ELR (cell line): ENCODE data around the gene CHAMP1.

ENCODE experiments used
- DNase-seq: peaks from one replicate; pipeline ENCODE4 v3.0.0-alpha.2; 2015; ENCODE audit warnings: low read depth

Gene CHAMP1, protein sequence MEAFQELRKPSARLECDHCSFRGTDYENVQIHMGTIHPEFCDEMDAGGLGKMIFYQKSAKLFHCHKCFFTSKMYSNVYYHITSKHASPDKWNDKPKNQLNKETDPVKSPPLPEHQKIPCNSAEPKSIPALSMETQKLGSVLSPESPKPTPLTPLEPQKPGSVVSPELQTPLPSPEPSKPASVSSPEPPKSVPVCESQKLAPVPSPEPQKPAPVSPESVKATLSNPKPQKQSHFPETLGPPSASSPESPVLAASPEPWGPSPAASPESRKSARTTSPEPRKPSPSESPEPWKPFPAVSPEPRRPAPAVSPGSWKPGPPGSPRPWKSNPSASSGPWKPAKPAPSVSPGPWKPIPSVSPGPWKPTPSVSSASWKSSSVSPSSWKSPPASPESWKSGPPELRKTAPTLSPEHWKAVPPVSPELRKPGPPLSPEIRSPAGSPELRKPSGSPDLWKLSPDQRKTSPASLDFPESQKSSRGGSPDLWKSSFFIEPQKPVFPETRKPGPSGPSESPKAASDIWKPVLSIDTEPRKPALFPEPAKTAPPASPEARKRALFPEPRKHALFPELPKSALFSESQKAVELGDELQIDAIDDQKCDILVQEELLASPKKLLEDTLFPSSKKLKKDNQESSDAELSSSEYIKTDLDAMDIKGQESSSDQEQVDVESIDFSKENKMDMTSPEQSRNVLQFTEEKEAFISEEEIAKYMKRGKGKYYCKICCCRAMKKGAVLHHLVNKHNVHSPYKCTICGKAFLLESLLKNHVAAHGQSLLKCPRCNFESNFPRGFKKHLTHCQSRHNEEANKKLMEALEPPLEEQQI

GRCh38 chr13:114314074-114314912 lies at the start of gene CHAMP1:
CHAMP1 (plus strand) TSS chr13:114314503; CDS start chr13:114323843, 9,340 bp downstream.
- DNase-seq = peak; percentile 97

DNA sequence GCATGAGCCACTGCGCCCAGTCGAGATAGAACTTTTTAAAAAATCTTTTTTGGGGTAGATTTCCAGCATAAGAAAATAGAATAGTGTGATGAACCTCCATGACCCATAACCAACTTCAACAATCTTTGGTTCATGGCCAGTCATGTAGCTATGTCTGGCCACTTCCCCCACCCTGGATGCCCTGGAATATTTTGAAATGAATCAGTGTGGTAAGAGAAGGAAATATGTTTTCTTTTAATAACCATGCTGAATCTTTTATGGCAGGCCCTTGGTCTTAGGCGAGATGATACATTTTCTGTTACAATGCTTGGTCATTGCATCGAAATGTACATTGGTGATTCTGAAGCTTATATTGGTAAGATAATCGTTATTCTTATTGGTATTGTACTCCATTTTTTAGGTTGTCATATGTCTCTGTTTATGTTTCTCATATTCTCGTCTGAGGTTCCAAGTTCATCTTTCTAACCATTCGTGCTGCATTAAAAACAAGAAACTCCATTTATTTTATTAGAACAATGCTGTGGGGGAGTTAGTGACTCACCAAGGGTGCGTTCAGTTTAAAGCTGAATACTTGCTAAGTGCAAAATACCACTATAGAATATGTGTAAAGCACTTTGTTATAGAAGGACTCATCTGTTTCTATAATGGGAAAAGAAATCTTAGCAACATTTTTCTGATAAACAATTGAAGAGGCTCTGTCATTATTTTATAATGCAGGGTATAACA lies 49.3 kb upstream of the CHAMP1 start:
- DNase-seq = peak; percentile 82

DNA sequence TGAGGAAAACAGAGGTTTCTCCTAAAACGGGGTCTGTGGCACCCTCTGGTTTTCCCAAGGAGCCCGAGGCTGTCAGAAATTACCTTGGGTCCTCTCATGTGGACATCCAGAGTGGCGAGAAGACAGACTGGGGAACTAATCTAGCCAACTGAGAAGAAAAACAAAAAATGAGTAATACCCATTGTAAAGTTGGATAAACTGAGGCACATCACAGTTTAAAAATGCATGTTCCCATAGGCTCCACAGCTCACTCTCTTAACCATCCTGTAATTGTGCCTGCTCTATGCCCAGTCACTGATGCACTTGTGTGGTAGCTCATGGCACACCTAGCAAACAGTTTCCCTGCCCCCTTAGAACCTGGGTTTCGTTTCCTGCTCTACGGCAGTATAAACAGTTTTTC lies 48.1 kb upstream of the CHAMP1 start:
- no peak for DNase-seq

GRCh38 chr13:114268344-114269280 lies 45.7 kb upstream of the CHAMP1 start:
- no peak for DNase-seq

DNA sequence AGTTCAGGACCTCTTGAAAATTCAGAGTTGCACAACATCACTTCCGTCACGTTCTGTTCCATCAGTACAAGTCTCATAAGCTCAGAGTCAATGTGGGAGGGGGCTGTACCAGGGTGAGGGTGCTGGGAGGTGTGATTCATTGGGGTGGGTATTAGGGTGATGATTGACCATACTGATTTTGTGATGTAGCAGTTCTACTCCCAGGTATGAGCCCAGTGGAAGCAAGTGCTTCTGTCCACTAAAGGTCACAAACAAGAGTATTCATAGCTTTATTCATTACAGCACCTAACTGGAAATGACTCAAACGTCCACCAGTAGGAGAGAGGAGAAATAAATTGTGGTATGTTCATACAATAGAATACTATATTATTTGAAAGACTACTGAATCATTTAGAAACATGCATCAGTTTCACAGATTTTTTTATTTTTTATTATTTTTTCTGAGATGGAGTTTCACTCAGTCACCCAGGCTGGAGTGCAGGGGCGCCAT lies 45.0 kb upstream of the CHAMP1 start:
- DNase-seq = no peak

DNA sequence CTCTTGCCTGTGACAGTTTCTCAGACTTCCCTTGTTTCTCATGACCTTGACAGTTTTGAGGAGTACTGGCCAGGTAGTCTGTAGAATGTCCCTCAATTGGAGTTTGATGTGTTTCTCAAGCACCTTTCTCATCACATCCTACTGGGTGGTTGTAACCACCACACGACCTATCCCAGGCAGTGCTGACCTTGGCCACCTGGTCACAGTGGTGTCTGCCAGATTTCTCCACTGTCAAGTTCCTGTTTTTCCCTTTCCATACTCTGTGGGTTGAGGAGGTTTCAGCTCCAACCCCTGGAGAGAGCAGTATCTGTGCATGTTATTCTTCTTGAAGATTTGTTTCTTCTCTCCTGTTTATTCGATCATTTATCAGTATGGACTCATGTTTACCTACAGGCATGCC lies 41.3 kb upstream of the CHAMP1 start:
- DNase-seq = no peak

DNA sequence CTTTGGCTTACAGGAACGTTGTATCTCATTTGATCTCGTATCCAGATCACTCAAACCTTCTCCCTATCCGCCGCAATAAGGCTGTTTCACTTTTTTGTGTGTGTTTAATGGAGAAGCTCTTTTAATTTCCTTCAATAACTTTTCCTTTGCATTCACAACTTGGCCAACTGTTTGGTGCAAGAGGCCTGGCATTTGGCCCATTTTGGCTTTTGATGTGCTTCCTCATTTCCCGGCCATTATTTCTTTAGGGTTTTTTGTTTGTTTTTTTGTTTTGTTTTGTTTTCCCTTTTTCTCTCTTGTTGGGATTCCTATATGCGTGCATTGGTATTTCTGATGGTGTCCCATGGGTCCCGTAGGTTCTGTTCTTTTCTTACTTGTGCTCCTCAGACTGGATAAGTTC lies 39.0 kb upstream of the CHAMP1 start:
- no peak for DNase-seq

GRCh38 chr13:114279146-114279545 lies 35.2 kb upstream of the CHAMP1 start:
- no peak for DNase-seq

GRCh38 chr13:114279758-114280355 lies 34.4 kb upstream of the CHAMP1 start:
- DNase-seq = no peak

DNA sequence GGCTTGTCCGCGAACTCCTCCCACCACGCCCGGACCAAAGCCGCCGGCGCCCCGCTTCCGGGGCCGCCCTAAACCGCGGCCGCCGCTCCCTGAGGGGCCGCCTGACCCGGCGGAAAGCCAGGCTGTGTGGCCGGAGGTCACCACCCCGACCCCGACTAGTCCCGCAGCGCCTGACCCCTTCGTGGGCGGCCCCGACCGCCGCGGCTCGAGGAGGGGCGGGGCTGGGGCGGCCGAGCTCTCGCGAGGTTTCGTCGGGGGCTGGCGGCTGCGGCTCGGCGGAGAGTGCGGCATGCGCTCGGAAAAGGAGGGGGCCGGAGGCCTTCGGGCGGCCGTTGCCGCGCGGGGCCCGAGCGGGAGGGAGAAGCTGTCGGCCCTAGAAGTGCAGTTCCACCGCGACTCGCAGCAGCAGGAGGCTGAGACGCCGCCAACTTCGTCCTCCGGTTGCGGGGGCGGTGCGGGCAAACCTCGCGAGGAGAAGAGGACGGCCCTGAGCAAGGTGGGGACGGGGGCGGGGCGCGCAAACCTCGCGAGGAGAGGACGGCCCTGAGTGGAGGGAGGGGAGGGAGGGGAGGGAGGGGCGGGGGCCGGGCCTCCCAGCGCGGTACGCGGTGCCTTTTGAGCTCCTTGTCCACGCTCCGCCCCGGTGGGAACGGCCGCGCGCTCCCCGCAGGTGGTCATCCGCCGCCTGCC lies 32.8 kb upstream of the CHAMP1 start, which contains the start of gene UPF3A:
UPF3A (plus strand) TSS at position 251 of the 690 bp plus-strand sequence; CDS start at position 290, 39 bp downstream.
- DNase-seq = peak; percentile 93

GRCh38 chr13:114282041-114282670 lies 32.1 kb upstream of the CHAMP1 start:
- DNase-seq = peak; percentile 80

DNA sequence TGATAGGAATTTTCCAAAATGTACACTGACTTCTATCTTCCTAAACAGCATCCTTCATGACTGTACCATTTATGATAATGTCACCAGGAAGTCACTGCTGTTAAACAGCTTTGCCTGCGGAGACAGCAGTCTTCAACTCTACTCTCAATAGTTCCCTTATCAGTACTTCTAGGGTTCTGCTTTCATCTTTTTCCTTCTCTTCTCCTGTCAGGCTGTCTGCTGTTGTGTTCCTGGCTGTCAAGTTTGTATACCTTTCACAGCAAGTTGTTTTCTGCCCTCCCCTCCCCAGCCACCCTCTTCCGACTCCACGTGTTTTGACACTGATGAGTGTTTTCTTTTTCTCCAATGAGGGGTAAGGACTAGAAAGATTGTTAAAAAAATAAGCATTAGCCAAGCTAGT lies 30.7 kb upstream of the CHAMP1 start:
- DNase-seq = no peak

GRCh38 chr13:114284680-114285079 lies 29.6 kb upstream of the CHAMP1 start:
- DNase-seq = no peak

DNA sequence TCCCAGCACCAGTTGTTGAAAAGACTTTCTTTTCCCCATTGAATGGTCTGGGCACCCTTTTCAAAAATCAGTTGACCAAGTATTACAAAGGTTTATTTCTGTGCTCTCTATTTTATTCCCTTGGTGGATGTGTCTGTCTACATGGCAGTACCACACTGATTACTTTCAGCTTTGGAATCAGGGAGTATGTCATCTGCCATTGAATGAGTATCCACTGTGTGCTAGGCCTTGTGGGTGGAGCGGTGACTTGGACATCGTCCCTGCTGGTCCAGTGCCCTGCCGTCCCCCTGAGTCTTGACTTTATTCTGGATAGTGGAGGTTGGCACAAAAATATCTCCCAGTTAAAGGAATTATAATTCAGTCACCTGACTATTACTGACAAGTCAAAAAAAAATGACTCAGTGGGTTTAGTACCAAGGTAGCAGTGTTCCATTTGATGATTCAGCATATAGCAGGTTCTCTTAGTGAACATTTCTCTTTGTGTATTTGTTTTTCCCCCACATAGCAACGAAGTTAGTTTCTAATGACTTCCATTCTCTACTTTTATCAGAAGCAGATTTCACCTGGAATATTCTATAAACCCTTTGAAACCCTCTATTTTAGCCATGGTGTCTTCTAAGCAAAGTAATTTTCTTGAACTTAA lies 29.0 kb upstream of the CHAMP1 start:
- DNase-seq = peak; percentile 47

DNA sequence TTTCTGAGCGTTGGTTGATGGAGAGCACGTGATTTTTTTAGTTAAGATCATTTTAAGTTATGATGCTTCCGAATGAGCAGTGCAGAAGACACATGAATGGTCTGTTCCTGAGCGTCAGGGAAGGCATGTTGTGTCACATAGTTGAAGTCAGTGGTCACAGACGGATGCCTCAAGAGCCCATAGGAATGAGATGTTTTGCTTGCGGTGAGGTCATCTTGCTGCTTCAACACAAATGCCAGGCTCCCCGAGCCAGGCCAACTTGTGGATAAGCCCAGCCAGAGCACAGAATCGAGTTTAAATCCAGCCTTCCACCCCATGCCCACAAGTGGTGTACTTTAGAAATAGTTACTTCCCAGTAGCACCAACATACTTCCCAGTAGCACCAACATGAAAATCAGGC lies 27.5 kb upstream of the CHAMP1 start:
- DNase-seq = peak; percentile 47

GRCh38 chr13:114288157-114288591 lies 26.1 kb upstream of the CHAMP1 start:
- DNase-seq = no peak

- no peak for DNase-seq
Observed at GRCh38 chr13:114296448-114296847, 17.9 kb upstream of the CHAMP1 start.

DNA sequence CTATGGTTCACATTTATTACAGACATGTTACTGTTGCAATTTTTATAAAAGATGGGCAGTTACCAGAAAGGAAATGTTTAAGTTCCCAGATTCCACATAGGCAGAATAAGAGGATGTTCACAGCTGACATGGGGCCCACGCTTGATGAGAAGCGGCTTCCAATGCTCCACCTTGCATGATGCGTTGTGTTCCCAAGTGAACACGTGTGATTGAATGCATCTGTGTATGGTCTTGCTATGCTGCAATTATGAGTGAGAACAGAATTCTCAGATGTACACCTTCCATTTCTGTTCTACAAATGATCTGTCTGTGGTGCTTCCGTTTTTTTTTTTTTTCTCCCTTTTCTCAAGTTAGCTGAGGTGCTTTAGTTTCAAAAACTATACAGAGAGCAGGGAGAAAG lies 17.4 kb upstream of the CHAMP1 start:
- DNase-seq = no peak
